Testis (tissue), 3 donors: ENCODE data around the gene ZNF516. TPM values are rescaled to one million over a fixed set of nuclear protein-coding genes. Genes with fewer than 3 reads are reported as not detected.

Experiments
- DNase-seq: peaks from one replicate; pipeline ENCODE4 v3.0.0-alpha.2; 2019
- H3K27ac ChIP-seq, 2 donors: fragments of 200-600 bp; sonication (generic); one replicate each; pipeline ENCODE4 v1.5.1; 2019
- H3K27me3 ChIP-seq: fragments of 200-600 bp; sonication (generic); one replicate; pipeline ENCODE4 v1.5.1; 2019
- H3K36me3 ChIP-seq: fragments of 200-600 bp; sonication (generic); one replicate; pipeline ENCODE4 v1.5.1; 2017; ENCODE audit warnings: low read depth; ENCODE audit errors: missing control alignments
- H3K4me1 ChIP-seq: fragments of 200-600 bp; sonication (generic); one replicate; pipeline ENCODE4 v1.5.1; 2019
- H3K4me3 ChIP-seq, 2 donors: fragments of 200-600 bp; sonication (generic); one replicate each; pipeline ENCODE4 v1.5.1; 2017 to 2019
- H3K9me3 ChIP-seq: fragments of 200-600 bp; sonication (generic); one replicate; pipeline ENCODE4 v1.5.1; 2017
- POLR2A ChIP-seq: fragments of 450-650 bp; IDR thresholded peaks from one replicate; pipeline ENCODE4 v1.6.1; 2017; ENCODE audit warnings: antibody characterized with exemption, mild to moderate bottlenecking, moderate library complexity
- WGBS, 2 donors: methylation state at CpG; one replicate each; pipeline ENCODE4 v1.1.5; 2018; 5-methylcytosine and 5-hydroxymethylcytosine counted together
- intact Hi-C: fragments of 100-400 bp; cut with DNase I; formaldehyde crosslinking; loops from one replicate; pipeline ENCODE4 v1.15.1; 2023; ENCODE audit warnings: low total_unique reads
- polyA plus RNA-seq: library from polyadenylated mRNA; stranded (reverse); fragments of 350-450 nt; fragmentation: Illumina TruSeq; extraction: RNeasy Lipid Tissue Mini Kit (QIAGEN cat#74804); gene quantifications from one replicate; pipeline ENCODE4 v1.2.3, GENCODE V29; 2014; ENCODE audit warnings: low read depth, low replicate concordance; ENCODE audit not compliant: insufficient read depth
- total RNA-seq, 2 donors: library from RNA; depleted of rRNA; stranded (reverse); fragments of >200 nt; gene quantifications; one replicate each; pipeline ENCODE4 v1.2.3, GENCODE V29; 2016
- TF ChIP-seq, protein P1 (sequence below), 3 experiments: fragments of 450-650 bp in 2 of 3; fragments of 200-600 bp in 1 of 3; sonication (generic) in 1 of 3; IDR thresholded peaks; one replicate each; pipeline ENCODE4 v1.5.1; 2016 to 2019; ENCODE audit warnings: antibody characterized with exemption in 3 of 3, mild to moderate bottlenecking in 2 of 3, moderate library complexity in 1 of 3

Gene ZNF516
- total and polyA plus RNA-seq, 3 donors from 2014 or later, result 79.0 to 212 (median 189) TPM

DNA sequence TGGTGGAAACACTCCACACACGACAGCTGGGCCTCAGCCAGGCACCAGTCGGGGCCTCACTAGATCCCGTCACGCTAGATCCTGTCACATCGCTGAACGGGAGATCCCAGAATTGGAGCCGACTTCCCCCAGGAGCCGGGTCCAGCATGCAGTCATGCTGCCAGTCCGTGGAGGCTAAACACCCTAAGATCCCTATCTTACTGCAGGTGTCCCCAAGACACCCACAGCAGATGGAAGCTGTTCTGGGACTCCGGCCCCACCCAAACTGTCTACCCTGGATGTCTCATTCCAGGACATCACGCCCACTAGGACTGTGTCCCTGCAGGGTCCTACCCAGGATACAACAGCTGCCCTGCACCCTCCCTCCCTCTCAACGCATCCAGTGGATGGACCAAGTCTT, 23.4 kb downstream of the ZNF516 start:
- DNase-seq, result no peak
- Histone ChIP-seq H3K9me3 (no peaks in the 10 kb centered on the region), H3K36me3 (no peaks in the 10 kb centered on the region), H3K4me3 (no peak overlapping the region), H3K27me3 (no peaks in the 10 kb centered on the region), H3K4me1 (peaks cover 65% of the 10 kb centered on the region), H3K27ac (no peak overlapping the region)
- 25 to 87% methylated on average over 1 to 12 of the region's 12 CpGs for WGBS, 2 donors
- intact Hi-C loops, result no loop called here
- TF ChIP-seq, protein P1, sequence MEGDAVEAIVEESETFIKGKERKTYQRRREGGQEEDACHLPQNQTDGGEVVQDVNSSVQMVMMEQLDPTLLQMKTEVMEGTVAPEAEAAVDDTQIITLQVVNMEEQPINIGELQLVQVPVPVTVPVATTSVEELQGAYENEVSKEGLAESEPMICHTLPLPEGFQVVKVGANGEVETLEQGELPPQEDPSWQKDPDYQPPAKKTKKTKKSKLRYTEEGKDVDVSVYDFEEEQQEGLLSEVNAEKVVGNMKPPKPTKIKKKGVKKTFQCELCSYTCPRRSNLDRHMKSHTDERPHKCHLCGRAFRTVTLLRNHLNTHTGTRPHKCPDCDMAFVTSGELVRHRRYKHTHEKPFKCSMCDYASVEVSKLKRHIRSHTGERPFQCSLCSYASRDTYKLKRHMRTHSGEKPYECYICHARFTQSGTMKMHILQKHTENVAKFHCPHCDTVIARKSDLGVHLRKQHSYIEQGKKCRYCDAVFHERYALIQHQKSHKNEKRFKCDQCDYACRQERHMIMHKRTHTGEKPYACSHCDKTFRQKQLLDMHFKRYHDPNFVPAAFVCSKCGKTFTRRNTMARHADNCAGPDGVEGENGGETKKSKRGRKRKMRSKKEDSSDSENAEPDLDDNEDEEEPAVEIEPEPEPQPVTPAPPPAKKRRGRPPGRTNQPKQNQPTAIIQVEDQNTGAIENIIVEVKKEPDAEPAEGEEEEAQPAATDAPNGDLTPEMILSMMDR (IDR thresholded peaks at IDR 0.05), result no peak
- no peak for TF ChIP-seq POLR2A

DNA sequence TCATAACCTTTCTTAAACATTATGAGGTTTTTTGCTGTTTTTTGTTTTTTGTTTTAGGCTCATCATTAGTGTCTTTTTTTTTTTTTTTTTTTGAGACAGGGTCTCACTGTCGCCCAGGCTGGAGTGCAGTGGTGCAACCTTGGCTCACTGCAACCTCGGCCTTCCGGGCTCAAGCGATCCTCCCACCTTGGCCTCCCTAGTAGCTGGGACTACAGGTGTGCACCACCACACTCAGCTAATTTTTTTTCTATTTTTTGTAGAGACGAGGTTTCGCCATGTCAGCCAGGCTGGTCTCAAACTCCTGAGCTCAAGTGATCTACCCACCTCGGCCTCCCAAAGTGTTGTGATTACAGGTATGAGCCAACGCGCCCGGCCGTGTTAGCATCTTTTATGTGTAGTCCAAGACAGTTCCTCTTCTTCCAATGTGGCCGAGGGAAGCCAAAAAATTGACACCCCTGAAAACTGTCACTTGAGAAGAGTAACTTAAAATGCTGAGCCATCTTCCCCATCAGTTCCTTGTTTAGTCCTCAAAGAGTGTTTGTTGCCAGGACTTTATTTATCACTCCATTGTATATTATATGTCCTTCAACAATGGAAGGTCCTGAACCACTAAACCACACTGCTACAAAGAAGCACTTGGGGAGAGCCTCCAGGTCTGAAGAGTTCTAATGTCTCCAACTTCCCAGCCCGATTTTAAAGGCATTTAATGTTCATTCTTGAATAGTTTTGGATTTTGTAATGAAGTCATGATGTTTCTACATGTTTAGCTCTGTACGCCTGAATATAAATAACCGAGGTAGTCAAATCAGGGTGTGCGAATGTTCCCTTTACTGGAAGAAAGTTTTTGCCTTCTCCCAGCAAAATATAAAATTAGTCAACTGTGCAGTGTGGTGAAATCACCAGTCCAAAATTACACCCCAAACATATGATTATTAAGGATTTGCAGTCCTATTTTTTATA, 26.4 kb downstream of the ZNF516 start:
- peak; percentile 14 for DNase-seq

DNA sequence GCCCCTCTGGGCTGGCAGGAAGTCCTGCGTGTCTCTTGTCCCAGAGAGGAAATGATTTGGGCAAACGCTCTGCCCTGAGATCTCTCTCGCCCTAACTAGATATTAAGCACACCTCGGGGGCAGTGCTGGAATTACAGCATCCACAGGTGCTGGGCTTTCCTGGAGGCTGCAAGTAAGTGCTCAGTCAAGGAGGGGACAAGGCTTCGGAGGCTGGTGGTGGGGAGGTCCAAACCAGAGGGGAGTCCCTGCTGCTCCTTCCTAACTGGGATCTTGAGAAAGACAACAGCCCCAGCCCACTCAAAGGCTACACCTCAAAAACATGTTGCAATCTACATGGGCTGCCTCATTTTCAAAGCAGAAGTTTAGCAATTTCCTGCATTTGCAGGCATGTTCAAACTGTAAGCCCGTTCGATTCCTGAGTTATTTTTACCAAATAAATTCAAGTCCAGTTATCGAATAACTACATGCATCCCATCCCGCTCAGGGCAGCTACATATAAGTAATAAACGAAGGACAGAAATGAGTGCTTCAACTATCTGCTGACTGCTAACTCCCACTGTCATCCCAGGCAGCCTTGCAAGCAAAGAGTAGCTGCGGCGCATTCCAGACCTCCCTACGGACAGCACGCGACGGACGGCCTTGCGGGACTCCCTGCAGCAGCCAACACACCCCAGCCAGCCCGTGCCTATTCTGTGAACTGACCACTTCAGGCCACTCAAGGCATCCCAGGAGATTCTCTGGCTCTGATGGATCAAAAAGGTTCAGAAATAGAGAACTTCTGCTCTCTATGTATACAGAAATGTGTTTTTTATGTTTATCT, 27.5 kb downstream of the ZNF516 start:
- peaks cover 51% of the 10 kb centered on the region for H3K4me1 ChIP-seq
- no peaks in the 10 kb centered on the region for H3K27me3 ChIP-seq
- no peak overlapping the region for H3K4me3 ChIP-seq
- TF ChIP-seq POLR2A, result no peak
- TF ChIP-seq, protein P1 (IDR thresholded peaks at IDR 0.05), result no peak
- H3K36me3 ChIP-seq, result no peaks in the 10 kb centered on the region
- DNase-seq, result peak; percentile 87
- WGBS, 2 donors, result 42 to 49% methylated on average over 14 to 19 of the region's 19 CpGs
- no peaks in the 10 kb centered on the region for H3K9me3 ChIP-seq
- intact Hi-C loops, result no loop called here
- H3K27ac ChIP-seq, result no peak overlapping the region

More for the DNA sequence above, 26.4 kb downstream of the ZNF516 start:
- intact Hi-C loops, result no loop called here
- no peaks in the 10 kb centered on the region for H3K9me3 ChIP-seq
- no peaks in the 10 kb centered on the region for H3K27me3 ChIP-seq
- TF ChIP-seq POLR2A, result no peak
- TF ChIP-seq, protein P1 (IDR thresholded peaks at IDR 0.05), result no peak
- H3K4me1 ChIP-seq, result peaks cover 51% of the 10 kb centered on the region
- 80% methylated on average over 16 of the region's 16 CpGs for WGBS, 2 donors
- peak overlapping the region in 1 of 2 donors; percentile 11 for H3K27ac ChIP-seq
- no peak overlapping the region for H3K4me3 ChIP-seq
- H3K36me3 ChIP-seq, result no peaks in the 10 kb centered on the region

DNA sequence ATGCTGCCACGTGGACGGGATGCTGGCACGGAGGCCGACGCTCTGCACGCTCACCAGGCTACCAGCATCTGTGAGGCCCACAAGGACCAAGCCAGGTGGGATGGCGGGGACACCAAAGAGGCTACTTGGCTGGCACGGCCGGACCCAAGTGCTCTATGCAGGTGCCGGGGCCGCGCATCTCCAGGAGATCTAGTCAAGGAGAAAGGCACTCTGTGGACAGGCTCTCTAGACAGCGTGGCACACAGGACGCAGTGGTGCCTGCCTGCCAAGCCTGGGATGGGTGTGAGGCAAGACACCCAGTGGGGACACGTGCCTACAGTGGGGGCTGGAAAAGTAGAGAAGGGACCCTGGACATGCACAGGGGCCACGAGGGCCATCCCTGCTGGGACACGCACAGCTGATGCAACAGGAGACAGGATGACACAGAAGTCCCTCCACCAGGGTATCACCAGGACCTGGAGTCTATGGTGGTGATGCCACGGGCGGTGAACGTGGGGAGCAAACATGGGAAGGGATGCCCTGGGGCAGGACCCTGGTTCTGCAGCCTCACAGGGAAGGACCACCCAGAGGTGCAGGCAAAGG, 28.5 kb downstream of the ZNF516 start:
- no peaks in the 10 kb centered on the region for H3K27me3 ChIP-seq
- intact Hi-C loops, result no loop called here
- no peak overlapping the region for H3K27ac ChIP-seq
- 82 to 99% methylated on average over 10 to 14 of the region's 20 CpGs for WGBS, 2 donors
- no peaks in the 10 kb centered on the region for H3K36me3 ChIP-seq
- DNase-seq, result peak; percentile 14
- peaks cover 54% of the 10 kb centered on the region for H3K4me1 ChIP-seq
- no peaks in the 10 kb centered on the region for H3K9me3 ChIP-seq
- no peak overlapping the region for H3K4me3 ChIP-seq
- TF ChIP-seq, protein P1 (IDR thresholded peaks at IDR 0.05), result no peak
- no peak for TF ChIP-seq POLR2A
